ENCODE results near the gene QPRT. TPM values are rescaled to one million over a fixed set of nuclear protein-coding genes. Genes with fewer than 3 reads are reported as not detected.
"Not testable (repeated sequence)": the region's sequence is repeated elsewhere in the genome, so short reads cannot be mapped to it uniquely, and the experiment has no call there.

The QPRT gene
- total and polyA plus RNA-seq, 12 donors: 48.8 to 325 (median 130) TPM

DNA sequence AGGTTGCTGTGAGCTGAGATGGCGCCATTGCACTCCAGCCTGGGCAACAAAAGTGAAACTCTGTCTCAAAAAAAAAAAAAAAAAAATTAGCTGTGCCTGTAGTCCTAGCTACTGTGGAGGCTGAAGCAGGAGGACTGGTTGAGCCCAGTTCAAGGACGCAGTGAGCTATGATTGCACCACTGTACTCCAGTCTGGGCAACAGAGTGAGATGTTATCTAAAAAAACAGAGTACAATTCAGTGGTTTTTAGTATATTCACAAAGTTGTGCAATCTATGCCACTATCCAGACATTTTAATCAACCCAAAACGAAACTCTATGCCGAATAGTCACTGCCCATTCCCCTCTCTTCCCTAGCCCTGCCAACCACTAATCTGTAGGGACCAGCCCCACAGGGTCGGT, 41.7 kb downstream of the QPRT start:
- TF ChIP-seq, protein P1, sequence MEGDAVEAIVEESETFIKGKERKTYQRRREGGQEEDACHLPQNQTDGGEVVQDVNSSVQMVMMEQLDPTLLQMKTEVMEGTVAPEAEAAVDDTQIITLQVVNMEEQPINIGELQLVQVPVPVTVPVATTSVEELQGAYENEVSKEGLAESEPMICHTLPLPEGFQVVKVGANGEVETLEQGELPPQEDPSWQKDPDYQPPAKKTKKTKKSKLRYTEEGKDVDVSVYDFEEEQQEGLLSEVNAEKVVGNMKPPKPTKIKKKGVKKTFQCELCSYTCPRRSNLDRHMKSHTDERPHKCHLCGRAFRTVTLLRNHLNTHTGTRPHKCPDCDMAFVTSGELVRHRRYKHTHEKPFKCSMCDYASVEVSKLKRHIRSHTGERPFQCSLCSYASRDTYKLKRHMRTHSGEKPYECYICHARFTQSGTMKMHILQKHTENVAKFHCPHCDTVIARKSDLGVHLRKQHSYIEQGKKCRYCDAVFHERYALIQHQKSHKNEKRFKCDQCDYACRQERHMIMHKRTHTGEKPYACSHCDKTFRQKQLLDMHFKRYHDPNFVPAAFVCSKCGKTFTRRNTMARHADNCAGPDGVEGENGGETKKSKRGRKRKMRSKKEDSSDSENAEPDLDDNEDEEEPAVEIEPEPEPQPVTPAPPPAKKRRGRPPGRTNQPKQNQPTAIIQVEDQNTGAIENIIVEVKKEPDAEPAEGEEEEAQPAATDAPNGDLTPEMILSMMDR (IDR thresholded peaks at IDR 0.05): no peak
- no peak for TF ChIP-seq POLR2A (IDR thresholded peaks at IDR 0.05)
- Histone ChIP-seq H3K27me3 (no peaks in the 10 kb centered on the region), H3K4me1 (replicated peaks in 1 of 2) (no peaks in the 10 kb centered on the region), H3K4me3 (no peak overlapping the region), H3K27ac (no peak overlapping the region), H3K9me3 (replicated peaks in 1 of 3) (no peaks in the 10 kb centered on the region), H3K36me3 (replicated peaks in 1 of 2) (no peaks in the 10 kb centered on the region)
- WGBS, 4 donors: 66 to 84% (median 77%) methylated on average over 5 of the region's 5 CpGs
- DNase-seq: peak in 1 of 7 donors; percentile 16
- intact Hi-C loops (cut with DNase I): no loop called here

DNA sequence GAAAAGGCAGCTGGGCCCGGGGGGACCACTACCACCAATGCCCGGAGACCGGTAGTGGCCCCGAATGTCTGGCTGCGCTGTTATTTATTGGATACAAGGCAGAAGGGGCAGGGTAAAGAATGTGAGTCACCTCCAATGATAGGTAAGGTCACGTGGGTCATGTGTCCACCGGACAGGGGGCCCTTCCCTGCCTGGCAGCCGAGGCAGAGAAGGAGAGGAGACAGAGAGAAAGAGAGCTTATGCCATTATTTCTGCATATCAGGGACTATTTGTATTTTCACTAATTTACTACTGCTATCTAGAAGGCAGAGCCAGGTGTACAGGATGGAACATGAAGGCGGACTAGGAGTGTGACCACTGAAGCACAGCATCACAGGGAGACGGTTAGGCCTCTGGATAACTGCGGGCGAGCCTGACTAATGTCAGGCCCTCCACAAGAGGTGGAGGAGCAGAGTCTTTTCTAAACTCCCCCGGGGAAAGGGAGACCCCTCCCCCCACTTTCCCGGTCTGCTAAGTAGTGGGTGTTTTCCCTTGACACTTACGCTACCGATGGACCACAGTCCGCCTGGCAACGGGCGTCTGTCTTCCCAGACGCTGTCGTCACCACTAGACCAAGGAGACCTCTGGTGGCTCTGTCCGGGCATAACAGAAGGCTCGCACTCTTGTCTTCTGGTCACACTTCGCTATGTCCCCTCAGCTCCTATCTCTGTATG, 42.3 kb downstream of the QPRT start:
- WGBS, 4 donors: 34 to 59% (median 43%) methylated on average over 16 to 24 of the region's 24 CpGs
- H3K4me1 ChIP-seq (replicated peaks in 1 of 2); H3K36me3 ChIP-seq (replicated peaks in 1 of 2); H3K27ac ChIP-seq; H3K4me3 ChIP-seq; H3K27me3 ChIP-seq; intact Hi-C loops (cut with DNase I); H3K9me3 ChIP-seq (replicated peaks in 1 of 3): not testable (repeated sequence)
- DNase-seq: peak; percentile 64 to 90 (median 75)
- TF ChIP-seq, protein P1 (IDR thresholded peaks at IDR 0.05): peak; percentile 26 to 75 (median 55)

DNA sequence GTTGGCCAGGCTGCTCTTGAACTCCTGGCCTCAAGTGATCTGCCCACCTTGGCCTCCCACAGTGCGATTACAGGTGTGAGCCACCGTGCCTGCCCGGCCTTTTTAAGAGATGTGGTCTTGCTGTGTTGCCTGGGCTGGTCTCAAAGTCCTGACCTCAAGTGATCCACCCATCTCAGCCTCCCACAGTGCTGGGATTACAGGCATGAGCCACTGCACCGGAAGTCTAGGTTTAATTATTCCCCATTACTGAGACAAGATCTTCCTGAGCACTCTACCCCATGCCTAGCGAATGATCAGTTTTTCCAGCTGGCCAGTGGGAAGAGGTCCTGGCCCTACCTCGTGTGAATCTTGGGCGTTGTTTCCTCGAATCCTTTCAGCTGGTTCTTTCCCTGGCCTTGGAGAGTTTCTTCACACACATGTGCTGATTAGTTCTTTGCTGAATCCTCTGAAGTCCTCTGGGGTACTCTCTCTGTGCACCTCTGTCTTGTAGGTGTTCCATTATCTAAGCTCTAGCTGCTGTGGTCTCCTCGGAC, 47.9 kb downstream of the QPRT start:
- no peaks in the 10 kb centered on the region for H3K4me1 ChIP-seq (replicated peaks in 1 of 2)
- no peak for DNase-seq
- H3K4me3 ChIP-seq: no peak overlapping the region
- WGBS, 4 donors: 75 to 86% (median 79%) methylated on average over 8 to 9 of the region's 9 CpGs
- H3K27ac ChIP-seq: no peak overlapping the region
- TF ChIP-seq POLR2A (IDR thresholded peaks at IDR 0.05): no peak
- H3K36me3 ChIP-seq (replicated peaks in 1 of 2): no peaks in the 10 kb centered on the region
- no peaks in the 10 kb centered on the region for H3K9me3 ChIP-seq (replicated peaks in 1 of 3)
- no peaks in the 10 kb centered on the region for H3K27me3 ChIP-seq
- intact Hi-C loops (cut with DNase I): no loop called here

- WGBS, 4 donors: 65 to 82% (median 77%) methylated on average over 7 of the region's 7 CpGs
- Histone ChIP-seq H3K9me3 (replicated peaks in 1 of 3) (no peaks in the 10 kb centered on the region), H3K27ac (no peak overlapping the region), H3K27me3 (no peaks in the 10 kb centered on the region), H3K4me1 (replicated peaks in 1 of 2) (no peaks in the 10 kb centered on the region), H3K36me3 (replicated peaks in 1 of 2) (no peaks in the 10 kb centered on the region), H3K4me3 (no peak overlapping the region)
- no peak for DNase-seq
- no peak for TF ChIP-seq POLR2A (IDR thresholded peaks at IDR 0.05)
- intact Hi-C loops (cut with DNase I): no loop called here
Observed at GRCh38 chr16:29727452-29727851, 48.5 kb downstream of the QPRT start.

DNA sequence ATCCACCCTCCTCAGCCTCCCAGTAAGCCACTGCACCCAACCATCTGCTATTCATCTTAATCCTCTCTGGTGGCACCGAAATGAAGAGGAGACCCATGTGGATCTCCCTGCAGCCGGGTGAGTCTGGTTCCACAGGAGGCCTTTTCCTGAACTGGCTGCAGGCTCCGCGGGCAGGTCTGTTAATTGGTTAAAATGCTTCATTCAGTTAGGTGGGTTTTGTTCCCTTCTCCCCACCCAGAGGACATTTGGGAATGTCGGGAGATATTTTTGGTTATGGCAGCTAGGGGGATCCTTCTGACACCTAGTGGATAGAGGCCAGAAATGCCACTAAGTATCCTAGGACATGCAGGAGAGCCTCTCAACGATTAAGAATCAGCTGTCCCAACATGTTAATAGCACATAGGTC, 50.1 kb downstream of the QPRT start:
- Histone ChIP-seq H3K36me3 (replicated peaks in 1 of 2) (no peaks in the 10 kb centered on the region), H3K27me3 (peaks cover 4% of the 10 kb centered on the region), H3K27ac (no peak overlapping the region), H3K4me3 (no peak overlapping the region), H3K9me3 (replicated peaks in 1 of 3) (no peaks in the 10 kb centered on the region), H3K4me1 (replicated peaks in 1 of 2) (no peaks in the 10 kb centered on the region)
- TF ChIP-seq, protein P1 (IDR thresholded peaks at IDR 0.05): peak; percentile 38 to 58 (median 50)
- TF ChIP-seq POLR2A (IDR thresholded peaks at IDR 0.05): no peak
- intact Hi-C loops (cut with DNase I): no loop called here
- peak in 3 of 7 donors; percentile 8 to 22 (median 15) for DNase-seq
- WGBS, 4 donors: 33 to 36% (median 35%) methylated on average over 5 to 6 of the region's 6 CpGs

All from adrenal gland (tissue), 12 donors.